Caco-2 (cell line): Measurements from ENCODE around the gene TYW1. TPM values are rescaled to one million over a fixed set of nuclear protein-coding genes. Genes with fewer than 3 reads are reported as not detected.

Experiments
- BruUV-seq: library from RNA; stranded (reverse); fragments of 400-500 nt; replicated peaks from 2 replicates; lab custom pipeline; 2021; lab: Mats Ljungman, UMichigan
- CTCF ChIA-PET: fragments of 300-600 bp; sonication (Branson Sonifier 250); formaldehyde crosslinking; loops from one replicate; lab custom pipeline; 2022; ENCODE audit warnings: antibody characterized with exemption; lab: Charles Lee
- POLR2A ChIA-PET: fragments of 300-600 bp; sonication (Branson Sonifier 250); formaldehyde crosslinking; loops from one replicate; lab custom pipeline; 2022; ENCODE audit warnings: antibody characterized with exemption; lab: Charles Lee
- DNase-seq, 2 experiments: peaks; one replicate each; pipeline versions ENCODE4 v3.0.0 to v3.0.0-alpha.2; 2020 to 2022
- H3K27me3 ChIP-seq: replicated peaks from 2 replicates; pipeline ENCODE4 v1.6.0; 2011; ENCODE audit warnings: low read length; ENCODE audit not compliant: control insufficient read depth, insufficient read depth
- H3K36me3 ChIP-seq: 2 replicates; pipeline ENCODE4 v1.5.1; 2011; ENCODE audit warnings: low read length; ENCODE audit not compliant: control insufficient read depth, insufficient read depth
- H3K4me1 ChIP-seq: fragments of 250-450 bp; sonication (Bioruptor Pico); 2 replicates; pipeline ENCODE4 v1.5.1; 2020; ENCODE audit warnings: mild to moderate bottlenecking
- H3K4me3 ChIP-seq: 2 replicates; pipeline ENCODE4 v1.5.1; 2011; ENCODE audit warnings: low read depth, mild to moderate bottlenecking, control low read depth, low read length
- H3K9me3 ChIP-seq: fragments of 250-450 bp; sonication (Bioruptor Pico); 2 replicates; pipeline ENCODE4 v1.5.1; 2020; ENCODE audit warnings: mild to moderate bottlenecking, moderate library complexity
- H3K27ac Mint-ChIP-seq: one replicate; pipeline ENCODE4 v1.8.0; 2022; ENCODE audit warnings: mixed read lengths; ENCODE audit not compliant: unreplicated experiment
- H3K27me3 Mint-ChIP-seq: one replicate; pipeline ENCODE4 v1.8.0; 2022; ENCODE audit warnings: mixed read lengths; ENCODE audit not compliant: insufficient read depth, unreplicated experiment
- H3K36me3 Mint-ChIP-seq: one replicate; pipeline ENCODE4 v1.8.0; 2022; ENCODE audit warnings: mild to moderate bottlenecking, mixed read lengths; ENCODE audit not compliant: insufficient read depth, unreplicated experiment
- H3K4me1 Mint-ChIP-seq: one replicate; pipeline ENCODE4 v1.8.0; 2022; ENCODE audit warnings: low read depth, mixed read lengths; ENCODE audit not compliant: unreplicated experiment
- H3K4me3 Mint-ChIP-seq: one replicate; pipeline ENCODE4 v1.8.0; 2022; ENCODE audit warnings: mild to moderate bottlenecking, moderate library complexity, mixed read lengths; ENCODE audit not compliant: unreplicated experiment
- H3K9me3 Mint-ChIP-seq: one replicate; pipeline ENCODE4 v1.8.0; 2022; ENCODE audit warnings: mixed read lengths; ENCODE audit not compliant: unreplicated experiment
- intact Hi-C: fragments of 100-400 bp; cut with micrococcal nuclease; formaldehyde crosslinking; loops from one replicate; pipeline ENCODE4 v1.10.0; 2022; ENCODE audit not compliant: unreplicated experiment
- total RNA-seq: library from RNA; stranded (reverse); gene quantifications from 2 replicates; pipeline ENCODE4 v1.2.3, GENCODE V29; 2022
- TF ChIP-seq, protein P1 (sequence below), 2 experiments: fragments of 200-600 bp in 1 of 2; IDR thresholded peaks; 1 replicate in 1 of 2; 2 replicates in 1 of 2; pipeline versions ENCODE4 v1.5.1 to v1.8.0; 2011 to 2022; ENCODE audit warnings: antibody characterized with exemption in 1 of 2, control low read depth in 1 of 2, inconsistent platforms in 1 of 2, low read depth in 1 of 2, low read length in 1 of 2, mild to moderate bottlenecking in 1 of 2, moderate library complexity in 1 of 2; ENCODE audit not compliant: insufficient read depth in 1 of 2, severe bottlenecking in 1 of 2, unreplicated experiment in 1 of 2

Gene TYW1
- total RNA-seq, 1 experiment from 2014 or later = 26.9 TPM

DNA sequence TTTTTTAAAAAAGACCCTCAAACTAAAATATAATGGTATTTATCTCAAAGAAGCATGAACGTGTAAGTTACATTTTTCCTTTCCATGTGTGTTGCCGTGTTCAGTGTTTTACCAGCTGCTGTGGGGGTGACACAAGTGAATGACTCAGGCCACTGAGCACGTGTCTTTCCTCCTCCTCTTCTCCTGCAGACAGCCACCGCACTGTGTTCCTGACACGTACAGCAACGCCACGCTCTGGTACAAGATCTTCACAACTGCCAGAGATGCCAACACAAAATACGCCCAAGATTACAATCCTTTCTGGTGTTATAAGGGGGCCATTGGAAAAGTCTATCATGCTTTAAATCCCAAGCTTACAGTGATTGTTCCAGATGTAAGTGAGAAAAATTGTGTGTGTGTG is 45.9 kb upstream of the TYW1 start:
- no TSS peak for BruUV-seq
- no peak overlapping the region for H3K4me3 Mint-ChIP-seq
- no peaks in the 10 kb centered on the region for H3K27me3 Mint-ChIP-seq
- ChIA-PET CTCF (no interaction called here), POLR2A (no interaction called here)
- no peaks in the 10 kb centered on the region for H3K9me3 ChIP-seq
- H3K4me1 ChIP-seq = peaks cover 25% of the 10 kb centered on the region
- peaks cover 10% of the 10 kb centered on the region for H3K4me1 Mint-ChIP-seq
- no peak overlapping the region for H3K4me3 ChIP-seq
- H3K36me3 ChIP-seq = peaks cover 3% of the 10 kb centered on the region; the same call in 1 of the 2 replicates
- no peak for DNase-seq
- H3K9me3 Mint-ChIP-seq = no peaks in the 10 kb centered on the region
- TF ChIP-seq, protein P1, sequence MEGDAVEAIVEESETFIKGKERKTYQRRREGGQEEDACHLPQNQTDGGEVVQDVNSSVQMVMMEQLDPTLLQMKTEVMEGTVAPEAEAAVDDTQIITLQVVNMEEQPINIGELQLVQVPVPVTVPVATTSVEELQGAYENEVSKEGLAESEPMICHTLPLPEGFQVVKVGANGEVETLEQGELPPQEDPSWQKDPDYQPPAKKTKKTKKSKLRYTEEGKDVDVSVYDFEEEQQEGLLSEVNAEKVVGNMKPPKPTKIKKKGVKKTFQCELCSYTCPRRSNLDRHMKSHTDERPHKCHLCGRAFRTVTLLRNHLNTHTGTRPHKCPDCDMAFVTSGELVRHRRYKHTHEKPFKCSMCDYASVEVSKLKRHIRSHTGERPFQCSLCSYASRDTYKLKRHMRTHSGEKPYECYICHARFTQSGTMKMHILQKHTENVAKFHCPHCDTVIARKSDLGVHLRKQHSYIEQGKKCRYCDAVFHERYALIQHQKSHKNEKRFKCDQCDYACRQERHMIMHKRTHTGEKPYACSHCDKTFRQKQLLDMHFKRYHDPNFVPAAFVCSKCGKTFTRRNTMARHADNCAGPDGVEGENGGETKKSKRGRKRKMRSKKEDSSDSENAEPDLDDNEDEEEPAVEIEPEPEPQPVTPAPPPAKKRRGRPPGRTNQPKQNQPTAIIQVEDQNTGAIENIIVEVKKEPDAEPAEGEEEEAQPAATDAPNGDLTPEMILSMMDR (IDR thresholded peaks at IDR 0.05; ENCODE audit: insufficient read depth in 1 of 2, low read depth in 1 of 2, low read length in 1 of 2, severe bottlenecking in 1 of 2, unreplicated experiment in 1 of 2) = no peak
- no peak overlapping the region for H3K27ac Mint-ChIP-seq
- no peaks in the 10 kb centered on the region for H3K27me3 ChIP-seq
- intact Hi-C loops = no loop called here
- peaks cover 88% of the 10 kb centered on the region for H3K36me3 Mint-ChIP-seq

DNA sequence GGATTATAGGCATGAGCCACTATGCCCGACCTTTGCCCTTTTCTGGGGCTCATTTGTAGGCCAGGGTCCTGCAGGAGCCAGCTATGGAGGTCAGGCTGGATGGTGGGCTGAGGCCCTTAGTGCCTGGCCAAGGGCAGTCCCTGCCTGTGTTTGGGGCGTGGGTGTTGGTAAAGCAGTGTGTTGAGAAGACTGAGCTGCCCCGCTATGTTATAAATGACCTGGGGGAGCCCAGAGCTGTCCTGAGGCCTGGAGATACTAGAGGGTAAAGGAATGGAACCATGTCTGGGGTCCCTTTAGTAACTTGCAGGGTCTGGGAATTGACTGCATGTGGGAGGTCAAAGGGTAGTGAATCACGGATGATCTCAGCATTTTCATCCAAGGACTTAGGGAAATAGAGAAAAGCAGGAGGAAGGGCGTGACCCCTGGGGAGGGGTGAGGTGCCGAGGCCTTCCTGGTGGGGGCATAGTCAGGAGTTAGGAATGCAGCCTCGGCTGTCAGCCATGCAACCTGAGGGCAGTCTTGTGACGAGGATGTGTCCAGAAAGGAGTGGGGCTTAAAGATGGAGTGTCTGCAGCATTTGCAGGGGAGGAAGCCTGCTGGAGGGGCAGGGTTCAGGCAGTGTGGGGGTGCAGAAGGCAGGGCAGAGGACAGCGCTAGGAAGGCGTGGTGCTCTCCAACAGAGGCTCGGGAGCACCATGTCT is 44.1 kb upstream of the TYW1 start:
- H3K4me1 Mint-ChIP-seq = peaks cover 10% of the 10 kb centered on the region
- DNase-seq = peak; percentile 59 to 74
- H3K27ac Mint-ChIP-seq = peak overlapping the region; percentile 80
- H3K36me3 Mint-ChIP-seq = peaks cover 93% of the 10 kb centered on the region
- no peak overlapping the region for H3K4me3 ChIP-seq
- intact Hi-C loops = loop anchor here (2.0 kb wide), 1 partner anchor 42 kb away; the partner anchor contains the start of gene SBDS
- H3K4me1 ChIP-seq = peaks cover 19% of the 10 kb centered on the region
- ChIA-PET CTCF (interaction anchor here (1.0 kb wide), 1 partner anchor 20 kb away, joined by 3 read pairs; no protein-coding TSS in a partner anchor), POLR2A (no interaction called here)
- H3K9me3 Mint-ChIP-seq = no peaks in the 10 kb centered on the region
- no peaks in the 10 kb centered on the region for H3K27me3 ChIP-seq
- TF ChIP-seq, protein P1 (IDR thresholded peaks at IDR 0.05; ENCODE audit: insufficient read depth in 1 of 2, low read depth in 1 of 2, low read length in 1 of 2, severe bottlenecking in 1 of 2, unreplicated experiment in 1 of 2) = no peak
- peaks cover 3% of the 10 kb centered on the region; the same call in 1 of the 2 replicates for H3K36me3 ChIP-seq
- H3K4me3 Mint-ChIP-seq = no peak overlapping the region
- H3K9me3 ChIP-seq = no peaks in the 10 kb centered on the region
- no TSS peak for BruUV-seq
- no peaks in the 10 kb centered on the region for H3K27me3 Mint-ChIP-seq

DNA sequence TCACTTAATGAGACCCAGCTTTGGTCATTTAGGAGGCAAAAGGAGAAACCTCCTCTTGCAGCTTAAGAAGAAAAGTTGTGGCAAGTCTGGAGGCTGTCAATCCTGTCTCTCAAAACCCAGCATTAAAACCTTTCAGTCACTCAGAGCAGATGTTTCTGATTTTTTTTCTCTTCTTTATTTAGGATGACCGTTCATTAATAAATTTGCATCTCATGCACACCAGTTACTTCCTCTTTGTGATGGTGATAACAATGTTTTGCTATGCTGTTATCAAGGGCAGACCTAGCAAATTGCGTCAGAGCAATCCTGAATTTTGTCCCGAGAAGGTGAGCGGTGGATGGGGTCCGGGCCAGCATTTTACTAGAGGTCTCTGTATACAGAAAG is 43.6 kb upstream of the TYW1 start:
- Histone ChIP-seq H3K9me3 (no peaks in the 10 kb centered on the region), H3K4me3 (no peak overlapping the region), H3K27me3 (no peaks in the 10 kb centered on the region), H3K36me3 (peaks cover 4% of the 10 kb centered on the region), H3K4me1 (peaks cover 19% of the 10 kb centered on the region)
- H3K27ac Mint-ChIP-seq = peak overlapping the region; percentile 80
- POLR2A ChIA-PET = no interaction called here
- TF ChIP-seq, protein P1 (IDR thresholded peaks at IDR 0.05; ENCODE audit: insufficient read depth in 1 of 2, low read depth in 1 of 2, low read length in 1 of 2, severe bottlenecking in 1 of 2, unreplicated experiment in 1 of 2) = no peak
- CTCF ChIA-PET = interaction anchor here (1.0 kb wide), 1 partner anchor 19 kb away, joined by 3 read pairs; no protein-coding TSS in a partner anchor
- H3K4me3 Mint-ChIP-seq = no peak overlapping the region
- BruUV-seq = no TSS peak
- intact Hi-C loops = loop anchor here (2.0 kb wide), 1 partner anchor 42 kb away; the partner anchor contains the start of gene SBDS
- H3K9me3 Mint-ChIP-seq = no peaks in the 10 kb centered on the region
- H3K4me1 Mint-ChIP-seq = peaks cover 10% of the 10 kb centered on the region
- no peaks in the 10 kb centered on the region for H3K27me3 Mint-ChIP-seq
- no peak for DNase-seq
- H3K36me3 Mint-ChIP-seq = peaks cover 94% of the 10 kb centered on the region
